HL-60 (cell line): ENCODE measurements around the gene HPS5.

Experiments used
- DNase-seq, 2 experiments: peaks; one replicate each; pipeline ENCODE4 v3.0.0-alpha.2; 2010 to 2020; ENCODE audit warnings: low read depth in 1 of 2, low spot score in 1 of 2
- H3K27ac ChIP-seq: fragments of 250-450 bp; sonication (Bioruptor Pico); replicated peaks from 2 replicates; pipeline ENCODE4 v1.5.1; 2020; ENCODE audit warnings: mild to moderate bottlenecking, moderate library complexity
- H3K27me3 ChIP-seq: fragments of 250-450 bp; sonication (Bioruptor Pico); 2 replicates; pipeline ENCODE4 v1.5.1; 2021; ENCODE audit warnings: mild to moderate bottlenecking, moderate library complexity; ENCODE audit not compliant: insufficient read depth, poor library complexity, severe bottlenecking
- H3K4me3 ChIP-seq: replicated peaks from 2 replicates; pipeline ENCODE4 v1.5.1; 2011; ENCODE audit warnings: mild to moderate bottlenecking, control low read depth, low read length; ENCODE audit not compliant: insufficient read depth
- CTCF ChIP-seq: IDR thresholded peaks from one replicate; pipeline ENCODE4 v1.5.1; 2011; ENCODE audit warnings: low read length, control low read depth, inconsistent platforms; ENCODE audit not compliant: insufficient read depth
- GABPA ChIP-seq: IDR thresholded peaks from 2 replicates; pipeline ENCODE4 v1.6.1; 2012; ENCODE audit warnings: low read depth
- POLR2AphosphoS5 ChIP-seq: IDR thresholded peaks from 2 replicates; pipeline ENCODE4 v1.6.1; 2012; ENCODE audit warnings: low read depth
- REST ChIP-seq: IDR thresholded peaks from 2 replicates; pipeline ENCODE4 v1.6.1; 2012; ENCODE audit warnings: low read depth; ENCODE audit not compliant: insufficient replicate concordance
- SPI1 ChIP-seq: IDR thresholded peaks from 2 replicates; pipeline ENCODE4 v1.6.1; 2012; ENCODE audit warnings: low read depth, mild to moderate bottlenecking, borderline replicate concordance

HPS5 gene

GRCh38 chr11:18254781-18255361, 67.1 kb downstream of the HPS5 start:
- no peak for TF ChIP-seq REST
- TF ChIP-seq CTCF, result no peak
- TF ChIP-seq POLR2AphosphoS5, result no peak
- no peak for TF ChIP-seq GABPA
- no peak for TF ChIP-seq SPI1
- Histone ChIP-seq H3K27me3 (no peaks in the 10 kb centered on the region), H3K27ac (no peak overlapping the region), H3K4me3 (no peak overlapping the region)
- no peak for DNase-seq

- H3K27me3 ChIP-seq, result no peaks in the 10 kb centered on the region
- H3K4me3 ChIP-seq, result no peak overlapping the region
- no peak for DNase-seq
- TF ChIP-seq REST, result no peak
- no peak for TF ChIP-seq CTCF
- TF ChIP-seq GABPA, result no peak
- TF ChIP-seq SPI1, result no peak
- TF ChIP-seq POLR2AphosphoS5, result no peak
- H3K27ac ChIP-seq, result no peak overlapping the region
These were observed 68.1 kb downstream of the HPS5 start for GRCh38 chr11:18253778-18254338.

GRCh38 chr11:18253233-18253632, 68.7 kb downstream of the HPS5 start:
- no peak overlapping the region for H3K27ac ChIP-seq
- no peak overlapping the region for H3K4me3 ChIP-seq
- no peak for DNase-seq
- no peaks in the 10 kb centered on the region for H3K27me3 ChIP-seq
- TF ChIP-seq REST, result no peak
